ENCODE measurements around the gene CASTOR1. TPM values are rescaled to one million over a fixed set of nuclear protein-coding genes. Genes with fewer than 3 reads are reported as not detected.

Gene CASTOR1
- total RNA-seq, 6 experiments from 2014 or later: 4.5 to 8.1 (median 5.7) TPM

- no peak for TF ChIP-seq CTCF (IDR thresholded peaks at IDR 0.05)
- Mint-ChIP-seq H3K27me3 (ENCODE audit: insufficient read depth) (peaks cover 4% of the 10 kb centered on the region; the same call in 1 of the 2 replicates), H3K27ac (no peak overlapping the region), H3K4me3 (no peak overlapping the region), H3K9me3 (no peaks in the 10 kb centered on the region), H3K4me1 (ENCODE audit: low read depth) (peaks cover 30% of the 10 kb centered on the region), H3K36me3 (ENCODE audit: low read depth) (no peaks in the 10 kb centered on the region)
- peak; percentile 48 for DNase-seq
Observed at GRCh38 chr22:30250661-30251267, 38.5 kb downstream of the CASTOR1 start.

DNA sequence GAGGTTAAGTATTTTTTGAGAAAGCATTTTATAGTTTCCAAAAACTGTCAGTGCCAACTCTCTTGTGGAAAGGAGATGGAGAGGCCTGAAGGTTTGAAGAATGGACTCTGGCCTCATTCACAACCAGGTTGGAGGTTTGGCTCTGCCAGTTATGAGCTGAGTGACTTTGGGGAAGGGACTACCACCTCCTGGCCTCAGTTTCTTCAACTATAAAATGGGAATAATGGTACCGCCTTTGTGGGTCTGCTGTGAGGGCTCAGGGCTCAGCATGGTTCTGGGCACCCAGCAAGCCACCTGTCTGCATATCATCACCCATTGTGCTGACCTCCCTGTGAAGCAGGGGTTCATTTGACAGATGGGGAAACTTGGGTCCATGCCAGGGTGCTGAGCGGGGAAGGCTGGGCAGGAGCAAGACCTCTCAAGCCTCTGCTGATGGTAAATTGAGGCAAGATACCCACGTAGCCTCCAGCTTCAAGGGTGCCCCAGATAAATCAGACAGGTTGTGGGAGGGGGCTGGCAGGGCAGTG, 39.2 kb downstream of the CASTOR1 start:
- H3K4me1 Mint-ChIP-seq (ENCODE audit: low read depth): peaks cover 30% of the 10 kb centered on the region
- TF ChIP-seq CTCF (IDR thresholded peaks at IDR 0.05): no peak
- H3K27me3 Mint-ChIP-seq (ENCODE audit: insufficient read depth): peaks cover 6% of the 10 kb centered on the region
- no peak overlapping the region for H3K4me3 Mint-ChIP-seq
- H3K36me3 Mint-ChIP-seq (ENCODE audit: low read depth): no peaks in the 10 kb centered on the region
- no peak overlapping the region for H3K27ac Mint-ChIP-seq
- no peaks in the 10 kb centered on the region for H3K9me3 Mint-ChIP-seq
- no peak for DNase-seq

DNA sequence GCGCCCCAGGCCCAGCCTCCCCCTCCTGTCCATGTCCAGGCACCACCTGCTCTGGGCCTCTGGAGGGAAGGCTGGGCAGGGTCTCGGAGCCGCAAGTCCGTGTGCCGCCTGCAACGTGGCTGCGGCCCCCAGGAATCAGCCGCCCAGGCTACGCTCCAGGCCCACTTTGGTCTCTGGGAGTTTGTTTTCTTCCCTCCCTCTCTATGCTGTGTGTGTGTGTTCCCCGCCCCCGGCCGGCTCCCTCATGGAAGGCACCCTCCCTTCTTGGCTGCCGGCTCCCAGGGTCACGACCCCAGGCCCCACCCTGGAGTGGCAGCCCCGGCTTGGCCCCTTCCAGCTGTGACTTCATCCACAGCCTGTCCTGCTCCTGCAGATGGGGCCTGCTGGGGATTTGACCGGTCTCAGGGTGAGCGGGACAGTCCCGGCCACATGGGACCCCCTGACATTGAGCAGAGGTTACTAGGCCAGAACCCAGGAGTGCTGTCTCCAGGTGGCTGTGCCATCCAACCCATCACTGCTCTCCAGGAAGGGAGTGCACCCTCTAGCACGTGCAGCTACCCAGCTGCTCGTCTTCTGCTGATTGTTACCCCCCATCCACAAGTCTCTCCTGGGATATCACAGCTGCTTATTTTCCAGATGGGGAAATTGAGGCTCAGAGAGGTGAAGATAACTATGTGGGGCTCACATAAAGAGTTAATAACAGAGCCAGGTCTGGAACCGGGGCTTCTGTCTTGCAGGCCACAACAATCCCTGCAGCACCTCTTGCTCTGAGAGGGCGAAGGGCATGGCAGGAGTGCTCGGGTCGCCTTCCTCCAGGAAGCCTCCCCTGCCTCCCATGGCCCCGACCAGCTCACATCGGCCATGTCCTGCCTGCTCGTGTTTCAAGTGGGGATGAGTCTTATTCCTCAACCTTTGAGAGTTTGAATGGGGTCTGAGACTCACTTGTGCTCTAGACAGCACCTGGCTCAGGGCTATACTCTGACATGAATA, 40.0 kb downstream of the CASTOR1 start:
- no peak for DNase-seq
- Mint-ChIP-seq H3K27me3 (ENCODE audit: insufficient read depth) (peaks cover 10% of the 10 kb centered on the region), H3K4me1 (ENCODE audit: low read depth) (peaks cover 30% of the 10 kb centered on the region), H3K9me3 (no peaks in the 10 kb centered on the region), H3K36me3 (ENCODE audit: low read depth) (no peaks in the 10 kb centered on the region), H3K27ac (no peak overlapping the region), H3K4me3 (no peak overlapping the region)
- no peak for TF ChIP-seq CTCF (IDR thresholded peaks at IDR 0.05)

- Mint-ChIP-seq H3K9me3 (no peaks in the 10 kb centered on the region), H3K27ac (no peak overlapping the region), H3K36me3 (ENCODE audit: low read depth) (no peaks in the 10 kb centered on the region), H3K4me3 (no peak overlapping the region), H3K4me1 (ENCODE audit: low read depth) (peaks cover 30% of the 10 kb centered on the region), H3K27me3 (ENCODE audit: insufficient read depth) (peaks cover 14% of the 10 kb centered on the region)
- TF ChIP-seq CTCF (IDR thresholded peaks at IDR 0.05): no peak
- no peak for DNase-seq
Observed at GRCh38 chr22:30248484-30248883, 40.8 kb downstream of the CASTOR1 start.

DNA sequence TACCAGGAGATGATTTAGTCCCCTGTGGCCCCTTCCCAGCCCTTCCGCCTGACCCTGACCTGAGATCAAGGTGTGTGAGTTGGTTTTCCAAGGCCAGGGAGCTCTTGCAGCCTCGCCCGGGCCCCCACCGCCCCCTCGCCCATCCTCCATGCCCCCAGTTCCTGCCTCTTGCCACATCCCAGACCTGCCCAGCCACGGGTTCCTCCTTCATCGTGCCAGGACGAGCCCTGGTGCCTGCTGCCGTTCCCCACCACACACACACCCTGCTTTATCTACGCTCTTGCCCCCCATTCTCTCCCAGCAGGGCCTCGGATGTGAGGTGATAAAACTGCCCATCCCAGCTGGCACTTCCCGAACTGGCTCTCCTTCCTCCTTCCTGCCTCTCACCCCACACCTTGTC, 41.3 kb downstream of the CASTOR1 start:
- no peak overlapping the region for H3K4me3 Mint-ChIP-seq
- peaks cover 14% of the 10 kb centered on the region for H3K27me3 Mint-ChIP-seq (ENCODE audit: insufficient read depth)
- TF ChIP-seq CTCF (IDR thresholded peaks at IDR 0.05): no peak
- H3K36me3 Mint-ChIP-seq (ENCODE audit: low read depth): no peaks in the 10 kb centered on the region
- H3K27ac Mint-ChIP-seq: no peak overlapping the region
- H3K9me3 Mint-ChIP-seq: no peaks in the 10 kb centered on the region
- no peak for DNase-seq
- peaks cover 28% of the 10 kb centered on the region for H3K4me1 Mint-ChIP-seq (ENCODE audit: low read depth)
